Suprapubic skin (tissue), 4 donors: ENCODE results near the gene MPV17L2. TPM values are rescaled to one million over a fixed set of nuclear protein-coding genes. Genes with fewer than 3 reads are reported as not detected.
"Not testable (repeated sequence)": the region's sequence is repeated elsewhere in the genome, so short reads cannot be mapped to it uniquely, and the experiment has no call there.

Experiments used
- DNase-seq, 2 donors: peaks; one replicate each; pipeline ENCODE4 v3.0.0-alpha.2; 2019; ENCODE audit warnings: low spot score in 2 of 2
- H3K27ac ChIP-seq: fragments of 200-600 bp; sonication (generic); one replicate; pipeline ENCODE4 v1.5.1; 2019
- H3K27me3 ChIP-seq: fragments of 200-600 bp; sonication (generic); one replicate; pipeline ENCODE4 v1.5.1; 2019
- H3K36me3 ChIP-seq: fragments of 200-600 bp; sonication (generic); one replicate; pipeline ENCODE4 v1.5.1; 2019
- H3K4me1 ChIP-seq: fragments of 200-600 bp; sonication (generic); one replicate; pipeline ENCODE4 v1.5.1; 2019
- H3K4me3 ChIP-seq: fragments of 200-600 bp; sonication (generic); one replicate; pipeline ENCODE4 v1.5.1; 2019; ENCODE audit warnings: mild to moderate bottlenecking
- H3K9me3 ChIP-seq: fragments of 200-600 bp; sonication (generic); one replicate; pipeline ENCODE4 v1.5.1; 2019
- CTCF ChIP-seq, 2 donors: fragments of 200-600 bp in 1 of 2; fragments of 450-650 bp in 1 of 2; sonication (generic) in 1 of 2; IDR thresholded peaks; one replicate each; pipeline ENCODE4 v1.5.1; 2016 to 2019; ENCODE audit warnings: antibody characterized with exemption in 2 of 2, mild to moderate bottlenecking in 1 of 2, moderate library complexity in 1 of 2
- EP300 ChIP-seq: sonication (generic); formaldehyde crosslinking; IDR thresholded peaks from one replicate; pipeline ENCODE4 v1.6.1; 2017; ENCODE audit warnings: antibody characterized with exemption
- POLR2A ChIP-seq, 2 donors: fragments of 450-650 bp; IDR thresholded peaks; one replicate each; pipeline ENCODE4 v1.6.1; 2017; ENCODE audit warnings: antibody characterized with exemption in 2 of 2, mild to moderate bottlenecking in 2 of 2, moderate library complexity in 2 of 2
- POLR2AphosphoS5 ChIP-seq, 3 donors: sonication (generic); formaldehyde crosslinking; IDR thresholded peaks; one replicate each; pipeline ENCODE4 v1.6.1; 2017; ENCODE audit warnings: antibody characterized with exemption in 3 of 3
- WGBS: methylation state at CpG from one replicate; pipeline ENCODE4 v1.1.5; 2018; 5-methylcytosine and 5-hydroxymethylcytosine counted together
- total RNA-seq, 4 donors: library from RNA; depleted of rRNA; stranded (reverse); fragments of >200 nt; gene quantifications; one replicate each; pipeline ENCODE4 v1.1.0, GENCODE V29; 2016

The MPV17L2 gene
- total RNA-seq, 4 donors from 2014 or later = 4.8 to 27.2 (median 14.7) TPM

- Histone ChIP-seq H3K27ac (no peak overlapping the region), H3K36me3 (peaks cover 15% of the 10 kb centered on the region), H3K9me3 (no peaks in the 10 kb centered on the region), H3K4me1 (peaks cover 75% of the 10 kb centered on the region), H3K4me3 (no peak overlapping the region), H3K27me3 (no peaks in the 10 kb centered on the region)
- TF ChIP-seq CTCF (IDR thresholded peaks at IDR 0.05) = no peak
- TF ChIP-seq EP300 = no peak
- TF ChIP-seq POLR2AphosphoS5 (IDR thresholded peaks at IDR 0.05) = no peak
- TF ChIP-seq POLR2A (IDR thresholded peaks at IDR 0.05) = no peak
- WGBS = 64% methylated on average over 4 of the region's 4 CpGs
- DNase-seq = no peak
Measured at GRCh38 chr19:18158467-18158866, 34.6 kb upstream of the MPV17L2 start.

GRCh38 chr19:18159059-18159616 lies 33.9 kb upstream of the MPV17L2 start:
- not testable (repeated sequence) for H3K27ac ChIP-seq, DNase-seq, H3K4me3 ChIP-seq, H3K27me3 ChIP-seq, H3K9me3 ChIP-seq
- Histone ChIP-seq H3K4me1 (peaks cover 68% of the 10 kb centered on the region), H3K36me3 (peaks cover 22% of the 10 kb centered on the region)
- 90% methylated on average over 6 of the region's 6 CpGs for WGBS

- H3K9me3 ChIP-seq = no peaks in the 10 kb centered on the region
- DNase-seq = no peak
- no peak overlapping the region for H3K4me3 ChIP-seq
- TF ChIP-seq EP300 (no peak), CTCF (IDR thresholded peaks at IDR 0.05) (no peak), POLR2A (IDR thresholded peaks at IDR 0.05) (no peak), POLR2AphosphoS5 (IDR thresholded peaks at IDR 0.05) (no peak)
- peaks cover 26% of the 10 kb centered on the region for H3K36me3 ChIP-seq
- H3K4me1 ChIP-seq = peaks cover 62% of the 10 kb centered on the region
- H3K27ac ChIP-seq = no peak overlapping the region
- WGBS = 93% methylated on average over 10 of the region's 10 CpGs
- H3K27me3 ChIP-seq = no peaks in the 10 kb centered on the region
Measured at GRCh38 chr19:18159810-18160209, 33.2 kb upstream of the MPV17L2 start.

GRCh38 chr19:18160493-18160970 lies 32.5 kb upstream of the MPV17L2 start:
- WGBS = 56% methylated on average over 3 of the region's 13 CpGs
- no peak for DNase-seq
- H3K4me3 ChIP-seq = peak overlapping the region; percentile 57

GRCh38 chr19:18160971-18161635 lies 31.9 kb upstream of the MPV17L2 start:
- H3K27ac ChIP-seq = peak overlapping the region; percentile 69
- H3K27me3 ChIP-seq = no peaks in the 10 kb centered on the region
- peaks cover 49% of the 10 kb centered on the region for H3K4me1 ChIP-seq
- peak; percentile 55 to 75 for TF ChIP-seq CTCF (IDR thresholded peaks at IDR 0.05)
- no peak for TF ChIP-seq POLR2A (IDR thresholded peaks at IDR 0.05)
- H3K4me3 ChIP-seq = peak overlapping the region; percentile 57
- 0% methylated on average over 28 of the region's 66 CpGs for WGBS
- peaks cover 39% of the 10 kb centered on the region for H3K36me3 ChIP-seq
- no peak for DNase-seq
- H3K9me3 ChIP-seq = no peaks in the 10 kb centered on the region

More at GRCh38 chr19:18160493-18160970, 32.5 kb upstream of the MPV17L2 start:
- Histone ChIP-seq H3K9me3 (no peaks in the 10 kb centered on the region), H3K27me3 (no peaks in the 10 kb centered on the region), H3K36me3 (peaks cover 34% of the 10 kb centered on the region), H3K4me1 (peaks cover 54% of the 10 kb centered on the region), H3K27ac (peak overlapping the region; percentile 69)
- TF ChIP-seq CTCF (IDR thresholded peaks at IDR 0.05) (no peak), POLR2AphosphoS5 (IDR thresholded peaks at IDR 0.05) (no peak), EP300 (no peak), POLR2A (IDR thresholded peaks at IDR 0.05) (no peak)
